Epithelial cell of prostate (primary cell): ENCODE data around the gene FAU.

Experiments
- DNase-seq: peaks from one replicate; pipeline ENCODE4 v3.0.0-alpha.2; 2011; ENCODE audit warnings: low read depth, low spot score
- H3K27ac ChIP-seq: fragments of 450-650 bp; 2 replicates; pipeline ENCODE4 v1.5.1; 2017; ENCODE audit warnings: mild to moderate bottlenecking

FAU gene

GRCh38 chr11:65136515-65137096 lies 14.7 kb upstream of the FAU start:
- DNase-seq = no peak
- no peak overlapping the region for H3K27ac ChIP-seq

DNA sequence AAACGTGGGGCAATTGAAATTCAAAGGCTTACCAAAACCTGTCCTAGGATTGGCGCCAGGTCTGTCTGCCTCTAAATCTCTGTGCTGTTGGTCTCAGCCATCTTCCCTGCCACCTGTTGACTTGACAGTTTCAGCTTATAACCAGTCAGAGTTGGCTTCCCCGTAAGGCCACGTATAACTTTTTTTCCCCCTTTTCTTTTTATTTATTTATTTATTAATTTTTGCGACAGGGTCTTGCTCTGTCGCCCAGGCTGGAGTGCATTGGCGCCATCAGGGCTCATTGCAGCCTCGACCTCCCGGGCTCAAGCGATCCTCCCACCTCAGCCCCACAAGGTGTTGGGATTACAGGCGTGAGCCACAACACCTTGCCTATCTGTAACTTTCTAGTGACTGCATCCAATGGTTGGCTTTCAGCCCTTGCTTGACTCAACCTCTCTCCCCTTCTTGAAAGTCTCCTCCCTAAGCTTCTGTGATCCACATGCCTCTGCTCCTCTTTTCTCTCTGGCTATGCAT lies 13.8 kb upstream of the FAU start:
- peak overlapping the region; percentile 97 for H3K27ac ChIP-seq

GRCh38 chr11:65134952-65135632 lies 13.2 kb upstream of the FAU start:
- DNase-seq = peak; percentile 91
- peak overlapping the region; percentile 97 for H3K27ac ChIP-seq

More for the DNA sequence above, 13.8 kb upstream of the FAU start:
- no peak for DNase-seq

GRCh38 chr11:65134240-65134951 lies 12.5 kb upstream of the FAU start, which contains the start of gene SYVN1:
Gene SYVN1 (minus strand): TSS chr11:65134519. CDS start chr11:65133601, 918 bp downstream.
- DNase-seq = no peak
- peak within 1 kb of the TSS; percentile 97 for H3K27ac ChIP-seq

DNA sequence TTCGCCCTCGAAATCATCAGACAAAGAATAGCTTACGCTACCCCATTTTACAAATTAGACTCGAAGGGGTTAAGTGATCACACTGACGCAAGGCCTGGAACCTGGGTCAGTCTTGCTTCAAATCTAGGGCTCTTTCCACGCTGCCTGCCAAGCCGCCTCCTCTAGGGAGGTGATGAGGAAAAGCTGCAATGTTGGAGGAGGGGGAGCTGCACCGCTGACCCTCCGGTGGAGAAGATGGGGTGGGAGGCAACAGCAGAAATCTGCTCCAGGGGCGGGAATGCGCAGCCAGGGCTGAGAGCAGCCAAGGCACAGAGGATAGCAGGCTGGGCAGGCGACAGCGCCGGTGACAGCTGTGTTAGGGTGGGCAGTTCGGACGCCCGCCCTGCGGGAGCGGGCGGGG lies 11.8 kb upstream of the FAU start:
- no peak for DNase-seq
- peak overlapping the region; percentile 97 for H3K27ac ChIP-seq

DNA sequence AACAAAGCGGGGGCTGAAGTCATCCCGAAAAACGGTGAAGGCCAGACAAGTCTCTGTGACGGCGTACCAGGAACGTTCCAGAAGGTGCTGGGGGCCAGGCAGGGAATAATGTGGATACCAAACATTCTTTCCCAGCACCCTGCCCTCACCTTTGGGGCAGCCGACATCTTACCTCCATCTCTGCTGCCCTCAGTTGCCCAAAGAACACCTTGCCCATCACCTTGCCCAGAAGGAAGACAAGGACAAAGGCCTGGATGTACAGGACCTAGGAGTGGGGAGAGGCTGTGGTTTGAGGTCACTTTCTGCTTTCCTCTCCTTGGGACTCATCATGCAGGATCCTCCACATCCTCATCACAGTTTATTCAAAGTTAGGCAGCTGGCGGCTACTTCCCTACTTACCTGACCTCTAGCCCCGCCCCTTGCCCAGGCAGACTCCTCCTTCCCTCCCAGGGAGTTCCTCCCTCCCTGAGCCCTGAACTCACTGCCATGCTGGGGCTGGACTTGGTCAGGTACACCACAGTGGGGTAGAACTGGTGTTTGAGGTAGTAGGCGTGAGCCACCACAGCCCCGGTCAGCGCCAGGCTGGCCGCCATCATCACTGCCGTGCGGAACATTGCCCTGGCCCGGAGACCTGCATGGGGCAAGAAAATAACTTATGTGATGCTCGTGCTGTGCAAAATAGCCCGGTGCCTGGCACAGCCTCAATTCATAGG lies 11.2 kb upstream of the FAU start:
- H3K27ac ChIP-seq = peak overlapping the region; percentile 97
- DNase-seq = no peak

GRCh38 chr11:65132238-65132987 lies 10.5 kb upstream of the FAU start:
- H3K27ac ChIP-seq = peak overlapping the region; percentile 97
- no peak for DNase-seq

DNA sequence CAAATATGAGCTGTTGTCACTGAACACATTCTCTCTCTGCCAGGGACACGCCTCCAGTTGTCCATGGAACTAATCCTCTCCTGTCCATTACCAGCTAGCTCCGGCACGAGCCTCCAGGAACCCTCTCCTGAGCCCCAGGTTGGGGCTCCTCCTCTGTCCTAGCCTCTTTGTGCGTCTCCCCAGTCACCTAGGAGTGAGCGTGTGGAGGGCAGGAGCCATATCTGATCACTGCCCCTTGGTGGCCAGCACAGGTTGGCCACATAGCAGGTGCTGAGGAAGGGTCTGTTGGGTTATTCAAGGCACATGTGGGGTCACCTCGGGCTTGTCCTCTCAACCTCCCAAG lies 9.9 kb upstream of the FAU start:
- no peak for DNase-seq
- no peak overlapping the region for H3K27ac ChIP-seq

DNA sequence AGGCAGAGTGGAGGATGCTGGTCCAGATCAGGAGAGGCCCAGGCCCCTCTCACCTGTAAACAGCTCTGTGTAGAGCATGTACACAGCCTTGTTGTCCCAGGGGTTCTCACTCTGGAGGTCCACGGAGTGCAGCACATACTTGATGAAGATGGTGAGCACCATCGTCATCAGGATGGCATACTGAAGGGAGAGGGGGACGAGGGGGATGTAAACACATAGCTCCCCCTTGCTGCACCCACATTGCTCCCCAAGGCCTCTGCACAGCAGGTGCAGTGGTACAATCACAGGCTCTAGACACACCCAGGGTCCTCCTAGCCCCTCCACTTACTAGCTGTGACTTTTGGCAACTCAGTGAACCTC lies 9.5 kb upstream of the FAU start:
- no peak for DNase-seq
- H3K27ac ChIP-seq = no peak overlapping the region

- DNase-seq = no peak
- no peak overlapping the region for H3K27ac ChIP-seq
Measured at GRCh38 chr11:65130631-65131416, 8.9 kb upstream of the FAU start.

GRCh38 chr11:65129649-65130441 lies 7.9 kb upstream of the FAU start:
- H3K27ac ChIP-seq = no peak overlapping the region
- DNase-seq = no peak

- DNase-seq = no peak
- H3K27ac ChIP-seq = no peak overlapping the region
Measured at GRCh38 chr11:65128182-65129145, 6.5 kb upstream of the FAU start.

DNA sequence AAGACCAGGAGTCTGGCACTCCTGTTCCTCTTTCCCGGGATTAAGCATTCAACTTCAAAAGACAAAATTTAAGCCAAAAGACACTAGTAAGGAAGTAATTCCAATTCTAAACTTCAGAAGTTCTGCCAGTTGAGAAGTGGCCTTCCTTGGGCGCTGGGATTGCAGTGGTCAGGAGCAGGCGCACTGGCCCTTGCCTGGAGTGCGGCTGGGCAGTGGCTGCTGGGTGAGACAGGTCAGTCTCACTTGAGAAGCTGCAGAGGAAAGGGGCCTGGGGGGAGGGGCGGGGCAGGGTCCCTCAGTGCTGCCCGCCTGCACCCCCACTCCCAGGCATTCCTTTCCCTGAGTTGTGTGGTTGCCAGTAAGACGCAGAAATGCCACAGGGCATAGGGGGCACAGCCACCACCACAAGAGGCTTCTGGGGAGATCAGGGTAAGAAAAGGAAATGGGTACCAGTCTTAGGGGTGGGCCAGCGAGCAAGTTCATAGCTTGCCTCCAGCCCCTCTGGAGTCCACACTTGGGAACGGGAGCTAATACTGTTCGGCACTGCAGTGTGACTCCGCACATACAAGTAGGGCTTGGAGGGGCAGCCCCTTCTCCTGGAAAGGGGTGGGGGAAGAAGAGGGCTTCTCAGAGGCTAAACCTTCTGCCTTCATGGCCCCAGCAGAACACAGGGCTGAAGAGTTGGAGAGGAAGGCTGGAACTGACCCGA lies 5.7 kb upstream of the FAU start:
- H3K27ac ChIP-seq = no peak overlapping the region
- no peak for DNase-seq

GRCh38 chr11:65126624-65127274 lies 4.8 kb upstream of the FAU start:
- DNase-seq = no peak
- no peak overlapping the region for H3K27ac ChIP-seq

GRCh38 chr11:65125197-65126056 lies 3.5 kb upstream of the FAU start:
- no peak for DNase-seq
- H3K27ac ChIP-seq = no peak overlapping the region
